ENCODE data around the gene TMEM17.

TMEM17 gene

DNA sequence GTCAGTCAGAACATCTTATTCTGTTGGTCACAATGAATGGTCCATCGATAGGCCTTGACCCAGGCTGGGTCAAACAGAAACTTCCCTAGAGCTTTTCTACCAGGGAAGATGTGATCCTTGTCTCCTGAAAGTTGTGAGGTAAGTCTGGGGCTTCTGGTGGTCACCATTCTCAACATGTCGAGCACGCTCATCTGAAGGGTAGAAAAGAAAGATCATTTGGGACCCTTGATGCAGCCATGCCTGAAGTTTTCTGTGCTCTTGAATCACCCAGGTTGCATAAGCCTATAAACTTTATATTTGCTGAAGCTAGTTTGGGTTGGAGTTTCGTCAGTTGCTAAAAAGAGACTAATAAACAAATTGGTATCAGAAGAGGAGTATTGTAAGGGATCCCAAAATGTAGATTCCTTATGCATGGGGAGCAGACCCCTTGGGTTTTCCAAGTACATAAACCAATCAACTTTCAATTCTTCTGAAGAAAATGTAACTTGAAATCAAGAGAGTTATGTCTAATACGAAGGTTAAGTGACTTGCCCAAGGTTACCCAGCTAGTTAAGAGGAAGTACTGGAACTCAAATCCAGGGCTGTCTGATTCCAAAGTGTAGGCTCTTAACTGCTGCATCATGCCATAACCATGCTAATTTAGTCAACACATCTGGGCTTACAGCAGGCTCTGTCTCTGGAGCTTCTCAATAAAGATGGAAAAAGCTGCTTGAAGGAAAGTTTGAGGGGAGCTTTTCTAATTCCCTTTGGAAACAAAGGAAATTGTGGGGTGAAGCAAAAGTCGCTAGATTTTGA is 23.2 kb downstream of the TMEM17 start:
- no peaks in the 10 kb centered on the region for H3K9me3 Mint-ChIP-seq
- H3K4me1 Mint-ChIP-seq: peaks cover 52% of the 10 kb centered on the region
- H3K4me3 Mint-ChIP-seq: no peak overlapping the region
- H3K36me3 Mint-ChIP-seq (ENCODE audit: low read depth): no peaks in the 10 kb centered on the region
- TF ChIP-seq CTCF (IDR thresholded peaks at IDR 0.05; ENCODE audit: unreplicated experiment in 3 of 3): no peak
- peaks cover 2% of the 10 kb centered on the region for H3K27me3 Mint-ChIP-seq (ENCODE audit: low read depth)
- peak overlapping the region in 2 of 3 experiments; percentile 61 to 73 for H3K27ac Mint-ChIP-seq

- TF ChIP-seq CTCF (IDR thresholded peaks at IDR 0.05; ENCODE audit: unreplicated experiment in 3 of 3): no peak
- Mint-ChIP-seq H3K27ac (peak overlapping the region in 2 of 3 experiments; percentile 14 to 76), H3K36me3 (ENCODE audit: low read depth) (no peaks in the 10 kb centered on the region)
These were observed 26.1 kb downstream of the TMEM17 start for GRCh38 chr2:62479917-62480316.

GRCh38 chr2:62478093-62478580 is 27.9 kb downstream of the TMEM17 start:
- no peak for TF ChIP-seq CTCF (IDR thresholded peaks at IDR 0.05; ENCODE audit: unreplicated experiment in 3 of 3)
- peak overlapping the region; percentile 81 to 99 (median 96) for H3K27ac Mint-ChIP-seq
- H3K27me3 Mint-ChIP-seq (ENCODE audit: low read depth): peaks cover 8% of the 10 kb centered on the region
- no peaks in the 10 kb centered on the region for H3K9me3 Mint-ChIP-seq
- peak overlapping the region in 1 of 3 experiments; percentile 20 for H3K4me3 Mint-ChIP-seq
- peaks cover 75% of the 10 kb centered on the region for H3K4me1 Mint-ChIP-seq
- no peaks in the 10 kb centered on the region for H3K36me3 Mint-ChIP-seq (ENCODE audit: low read depth)

More at GRCh38 chr2:62479917-62480316, 26.1 kb downstream of the TMEM17 start:
- Mint-ChIP-seq H3K4me3 (no peak overlapping the region), H3K9me3 (no peaks in the 10 kb centered on the region), H3K27me3 (ENCODE audit: low read depth) (peaks cover 8% of the 10 kb centered on the region), H3K4me1 (peaks cover 57% of the 10 kb centered on the region)

GRCh38 chr2:62477573-62477972 is 28.4 kb downstream of the TMEM17 start:
- no peaks in the 10 kb centered on the region for H3K9me3 Mint-ChIP-seq
- H3K27ac Mint-ChIP-seq: peak overlapping the region; percentile 81 to 99 (median 96)
- H3K27me3 Mint-ChIP-seq (ENCODE audit: low read depth): peaks cover 8% of the 10 kb centered on the region
- TF ChIP-seq CTCF (IDR thresholded peaks at IDR 0.05; ENCODE audit: unreplicated experiment in 3 of 3): no peak
- H3K36me3 Mint-ChIP-seq (ENCODE audit: low read depth): no peaks in the 10 kb centered on the region
- peak overlapping the region in 1 of 3 experiments; percentile 20 for H3K4me3 Mint-ChIP-seq
- peaks cover 80% of the 10 kb centered on the region for H3K4me1 Mint-ChIP-seq

- H3K27ac Mint-ChIP-seq: peak overlapping the region; percentile 85 to 99 (median 95)
- peaks cover 94% of the 10 kb centered on the region for H3K4me1 Mint-ChIP-seq
- H3K4me3 Mint-ChIP-seq: peak overlapping the region in 2 of 3 experiments; percentile 27 to 44
- TF ChIP-seq CTCF (IDR thresholded peaks at IDR 0.05; ENCODE audit: unreplicated experiment in 3 of 3): no peak
- H3K9me3 Mint-ChIP-seq: no peaks in the 10 kb centered on the region
- H3K27me3 Mint-ChIP-seq (ENCODE audit: low read depth): peaks cover 13% of the 10 kb centered on the region
- H3K36me3 Mint-ChIP-seq (ENCODE audit: low read depth): no peaks in the 10 kb centered on the region
These were observed 30.6 kb downstream of the TMEM17 start for GRCh38 chr2:62475172-62476011.

All from nephron (organoid).